Measurements from ENCODE around the gene SPATA31E1.

Gene SPATA31E1

DNA sequence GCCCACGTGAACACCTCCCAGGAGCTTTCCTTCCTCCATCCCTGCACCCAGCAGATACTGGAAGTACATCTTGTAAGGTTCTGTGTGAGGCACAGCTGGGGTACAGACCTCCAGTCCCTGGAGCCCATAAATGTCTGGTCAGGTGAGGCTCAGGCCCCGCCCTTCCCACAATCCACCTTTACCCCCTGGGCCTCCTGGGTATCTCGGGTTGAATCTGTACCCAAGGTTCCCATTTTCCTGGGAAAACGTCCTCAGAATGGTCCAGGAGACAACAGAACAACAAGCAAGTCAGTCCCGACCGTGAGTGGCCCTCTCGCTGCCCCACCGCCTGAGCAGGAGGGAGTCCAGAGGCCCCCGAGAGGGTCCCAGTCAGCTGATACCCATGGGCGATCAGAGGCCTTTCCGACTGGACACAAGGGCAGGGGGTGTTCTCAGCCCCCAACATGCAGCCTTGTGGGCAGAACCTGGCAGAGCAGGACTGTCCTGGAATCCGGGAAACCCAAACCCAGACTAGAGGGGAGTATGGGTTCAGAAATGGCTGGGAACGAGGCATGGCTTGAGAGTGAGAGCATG is 4.3 kb downstream of the SPATA31E1 start:
- in situ Hi-C loops (cut with HindIII; ENCODE audit: low sequenced_read_pairs) = no loop called here
- TF ChIP-seq, protein P1, sequence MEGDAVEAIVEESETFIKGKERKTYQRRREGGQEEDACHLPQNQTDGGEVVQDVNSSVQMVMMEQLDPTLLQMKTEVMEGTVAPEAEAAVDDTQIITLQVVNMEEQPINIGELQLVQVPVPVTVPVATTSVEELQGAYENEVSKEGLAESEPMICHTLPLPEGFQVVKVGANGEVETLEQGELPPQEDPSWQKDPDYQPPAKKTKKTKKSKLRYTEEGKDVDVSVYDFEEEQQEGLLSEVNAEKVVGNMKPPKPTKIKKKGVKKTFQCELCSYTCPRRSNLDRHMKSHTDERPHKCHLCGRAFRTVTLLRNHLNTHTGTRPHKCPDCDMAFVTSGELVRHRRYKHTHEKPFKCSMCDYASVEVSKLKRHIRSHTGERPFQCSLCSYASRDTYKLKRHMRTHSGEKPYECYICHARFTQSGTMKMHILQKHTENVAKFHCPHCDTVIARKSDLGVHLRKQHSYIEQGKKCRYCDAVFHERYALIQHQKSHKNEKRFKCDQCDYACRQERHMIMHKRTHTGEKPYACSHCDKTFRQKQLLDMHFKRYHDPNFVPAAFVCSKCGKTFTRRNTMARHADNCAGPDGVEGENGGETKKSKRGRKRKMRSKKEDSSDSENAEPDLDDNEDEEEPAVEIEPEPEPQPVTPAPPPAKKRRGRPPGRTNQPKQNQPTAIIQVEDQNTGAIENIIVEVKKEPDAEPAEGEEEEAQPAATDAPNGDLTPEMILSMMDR (IDR thresholded peaks at IDR 0.05; ENCODE audit: low read depth, low read length) = no peak
- no peak overlapping the region for H3K4me3 ChIP-seq (ENCODE audit: low read depth, low read length)
- no peak for DNase-seq (ENCODE audit: low read depth, low spot score)

DNA sequence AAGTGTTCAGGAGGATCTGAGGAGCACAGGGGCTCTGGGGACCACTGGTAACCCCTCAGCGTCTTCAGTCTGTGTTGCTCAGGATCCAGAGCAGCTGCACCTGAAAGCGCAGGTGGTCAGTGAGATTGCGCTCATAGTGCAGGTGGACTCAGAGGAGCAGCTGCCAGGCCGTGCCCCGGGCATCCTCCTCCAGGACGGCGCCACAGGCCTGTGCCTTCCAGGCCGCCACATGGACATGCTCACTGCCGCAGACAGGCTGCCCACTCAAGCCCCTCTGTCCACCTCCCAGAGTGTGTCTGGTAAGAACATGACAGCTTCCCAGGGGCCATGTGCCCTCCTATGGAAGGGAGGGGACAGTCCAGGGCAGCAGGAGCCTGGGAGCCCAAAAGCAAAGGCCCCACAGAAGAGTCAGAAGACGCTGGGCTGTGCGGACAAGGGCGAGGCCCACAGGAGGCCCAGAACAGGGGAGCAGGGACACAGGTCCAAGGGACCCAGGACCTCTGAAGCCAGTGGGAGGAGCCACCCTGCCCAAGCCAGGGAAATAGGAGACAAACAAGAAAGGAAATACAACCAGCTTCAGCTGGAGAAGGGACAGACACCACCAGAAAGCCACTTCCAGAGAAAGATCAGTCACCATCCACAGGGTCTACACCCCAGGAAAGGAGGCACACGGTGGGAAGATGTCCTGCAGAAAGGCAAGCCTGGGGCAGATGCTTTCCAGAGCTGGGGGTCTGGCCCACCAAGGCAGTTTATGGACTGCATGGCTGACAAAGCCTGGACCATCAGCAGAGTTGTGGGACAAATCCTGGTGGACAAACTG is 5.2 kb downstream of the SPATA31E1 start:
- in situ Hi-C loops (cut with HindIII; ENCODE audit: low sequenced_read_pairs) = no loop called here

DNA sequence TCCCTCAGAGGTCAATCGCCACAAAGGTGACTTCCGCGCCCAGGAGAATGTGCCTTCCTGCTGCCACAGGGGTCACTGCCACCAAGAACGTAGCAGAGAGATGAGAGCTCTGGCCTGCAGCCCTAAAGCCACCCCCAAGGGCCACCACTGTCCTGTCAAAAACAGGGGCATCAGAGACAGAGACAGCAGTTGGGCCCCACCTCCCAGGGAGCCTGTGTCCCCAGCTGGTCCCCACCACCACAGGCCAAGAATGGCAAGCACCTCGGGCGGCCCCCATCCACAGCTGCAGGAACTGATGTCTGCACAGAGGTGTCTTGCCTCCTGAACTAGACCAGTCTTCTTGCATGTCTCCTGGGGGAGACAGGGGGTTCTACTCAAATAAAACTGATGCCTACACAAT is 5.8 kb downstream of the SPATA31E1 start:
- TF ChIP-seq, protein P1 (IDR thresholded peaks at IDR 0.05; ENCODE audit: low read depth, low read length) = no peak
- in situ Hi-C loops (cut with HindIII; ENCODE audit: low sequenced_read_pairs) = no loop called here
- no peak overlapping the region for H3K4me3 ChIP-seq (ENCODE audit: low read depth, low read length)
- no peak for DNase-seq (ENCODE audit: low read depth, low spot score)

More for the DNA sequence above, 5.2 kb downstream of the SPATA31E1 start:
- no peak overlapping the region for H3K4me3 ChIP-seq (ENCODE audit: low read depth, low read length)
- TF ChIP-seq, protein P1 (IDR thresholded peaks at IDR 0.05; ENCODE audit: low read depth, low read length) = no peak
- DNase-seq (ENCODE audit: low read depth, low spot score) = no peak

DNA sequence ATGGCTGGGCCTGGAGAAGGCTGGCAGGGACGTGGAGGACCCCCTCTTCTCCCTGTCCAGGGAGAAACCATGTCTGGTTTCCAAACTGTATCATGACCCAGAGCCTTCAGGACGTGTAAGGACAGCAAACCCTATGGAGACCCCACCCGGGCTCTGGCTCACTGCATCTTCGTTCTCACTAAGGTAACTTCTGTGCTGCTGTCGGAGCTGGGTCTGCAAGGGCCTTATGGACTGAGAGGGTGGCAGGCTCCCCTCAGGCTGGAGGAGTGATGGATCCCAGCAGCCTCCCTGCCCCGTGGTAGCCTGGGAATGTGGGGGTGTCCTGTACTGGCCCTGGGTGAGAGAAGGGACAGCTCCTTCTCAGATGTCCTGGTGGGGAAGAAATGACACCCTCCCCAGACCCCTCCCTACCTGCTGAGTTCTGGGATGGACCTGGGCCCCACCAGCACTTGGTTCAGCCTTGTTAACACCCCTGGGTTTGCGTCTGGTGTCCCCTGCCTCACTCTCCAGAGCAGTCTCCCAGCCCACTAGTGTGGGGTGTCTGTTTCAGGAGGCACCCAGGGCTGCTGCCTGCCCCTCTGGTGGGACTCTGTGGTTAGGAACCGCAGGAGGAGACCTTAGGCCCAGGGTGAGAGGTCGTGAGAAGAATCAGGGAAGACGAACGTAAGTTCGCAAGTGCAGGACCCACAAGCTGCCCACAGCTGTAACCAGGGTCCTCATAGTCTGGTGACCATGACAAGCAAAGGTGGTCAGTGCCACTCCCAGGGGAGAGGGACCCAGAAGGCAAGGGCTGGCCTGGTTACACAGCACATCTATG is 6.6 kb downstream of the SPATA31E1 start:
- no peak overlapping the region for H3K4me3 ChIP-seq (ENCODE audit: low read depth, low read length)
- TF ChIP-seq, protein P1 (IDR thresholded peaks at IDR 0.05; ENCODE audit: low read depth, low read length) = no peak
- in situ Hi-C loops (cut with HindIII; ENCODE audit: low sequenced_read_pairs) = no loop called here

DNA sequence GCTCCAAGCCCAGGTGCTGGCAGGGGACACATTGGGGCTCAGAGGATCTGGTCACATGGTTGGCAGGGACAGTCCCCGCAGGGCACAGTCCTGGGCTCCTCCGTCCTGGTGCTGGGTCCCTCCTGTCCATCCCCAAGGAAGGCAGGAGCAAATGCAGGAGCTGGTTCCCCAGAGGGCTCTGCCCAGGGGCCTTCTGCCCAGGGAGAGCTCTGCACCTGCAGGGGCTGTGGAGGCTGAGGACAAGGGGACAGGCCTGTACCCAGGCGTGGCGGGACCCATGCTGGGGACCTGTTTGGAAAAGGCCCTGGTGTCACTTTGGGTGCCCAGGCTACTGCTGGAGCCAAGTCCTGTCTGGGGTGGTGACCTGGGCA is 7.2 kb downstream of the SPATA31E1 start:
- no peak for DNase-seq (ENCODE audit: low read depth, low spot score)
- in situ Hi-C loops (cut with HindIII; ENCODE audit: low sequenced_read_pairs) = no loop called here

More for the DNA sequence above, 6.6 kb downstream of the SPATA31E1 start:
- DNase-seq (ENCODE audit: low read depth, low spot score) = no peak

DNA sequence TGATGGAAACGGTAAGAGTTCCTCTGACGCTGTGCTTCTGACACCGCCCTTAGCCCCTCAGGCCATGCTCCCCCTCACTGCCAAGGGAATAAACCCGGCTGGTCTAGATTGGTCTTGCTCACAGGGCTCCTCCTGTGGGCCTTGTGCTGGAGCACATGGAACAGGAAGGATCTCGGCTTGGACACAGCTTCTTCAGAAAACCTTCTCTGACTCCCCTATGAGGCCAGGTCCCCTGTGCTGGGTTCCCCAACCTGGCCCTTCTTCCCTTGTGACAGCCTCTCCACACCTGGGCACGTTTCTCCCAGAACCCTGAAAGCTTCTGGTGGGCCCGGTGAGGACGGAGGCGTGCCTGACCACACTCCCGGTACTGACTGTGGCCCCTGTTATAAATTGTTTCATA is 8.2 kb downstream of the SPATA31E1 start:
- no peak overlapping the region for H3K4me3 ChIP-seq (ENCODE audit: low read depth, low read length)
- TF ChIP-seq, protein P1 (IDR thresholded peaks at IDR 0.05; ENCODE audit: low read depth, low read length) = no peak
- no peak for DNase-seq (ENCODE audit: low read depth, low spot score)
- in situ Hi-C loops (cut with HindIII; ENCODE audit: low sequenced_read_pairs) = no loop called here

More for the DNA sequence above, 7.2 kb downstream of the SPATA31E1 start:
- no peak overlapping the region for H3K4me3 ChIP-seq (ENCODE audit: low read depth, low read length)
- TF ChIP-seq, protein P1 (IDR thresholded peaks at IDR 0.05; ENCODE audit: low read depth, low read length) = no peak

Measured in astrocyte of the spinal cord (primary cell).